ENCODE results near the gene HHATL. TPM values are rescaled to one million over a fixed set of nuclear protein-coding genes. Genes with fewer than 3 reads are reported as not detected.

Gene HHATL
- total RNA-seq, 3 donors from 2014 or later: 0.70 TPM; not detected in 2

GRCh38 chr3:42688487-42689420, 13.8 kb downstream of the HHATL start:
- TF ChIP-seq, protein P1, sequence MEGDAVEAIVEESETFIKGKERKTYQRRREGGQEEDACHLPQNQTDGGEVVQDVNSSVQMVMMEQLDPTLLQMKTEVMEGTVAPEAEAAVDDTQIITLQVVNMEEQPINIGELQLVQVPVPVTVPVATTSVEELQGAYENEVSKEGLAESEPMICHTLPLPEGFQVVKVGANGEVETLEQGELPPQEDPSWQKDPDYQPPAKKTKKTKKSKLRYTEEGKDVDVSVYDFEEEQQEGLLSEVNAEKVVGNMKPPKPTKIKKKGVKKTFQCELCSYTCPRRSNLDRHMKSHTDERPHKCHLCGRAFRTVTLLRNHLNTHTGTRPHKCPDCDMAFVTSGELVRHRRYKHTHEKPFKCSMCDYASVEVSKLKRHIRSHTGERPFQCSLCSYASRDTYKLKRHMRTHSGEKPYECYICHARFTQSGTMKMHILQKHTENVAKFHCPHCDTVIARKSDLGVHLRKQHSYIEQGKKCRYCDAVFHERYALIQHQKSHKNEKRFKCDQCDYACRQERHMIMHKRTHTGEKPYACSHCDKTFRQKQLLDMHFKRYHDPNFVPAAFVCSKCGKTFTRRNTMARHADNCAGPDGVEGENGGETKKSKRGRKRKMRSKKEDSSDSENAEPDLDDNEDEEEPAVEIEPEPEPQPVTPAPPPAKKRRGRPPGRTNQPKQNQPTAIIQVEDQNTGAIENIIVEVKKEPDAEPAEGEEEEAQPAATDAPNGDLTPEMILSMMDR (IDR thresholded peaks at IDR 0.05): no peak
- no peak for ATAC-seq
- intact Hi-C loops (cut with DNase I, micrococcal nuclease): no loop called here
- no peaks in the 10 kb centered on the region for H3K4me1 ChIP-seq (ENCODE audit: low read depth)
- peak in 1 of 3 donors; percentile 27 for DNase-seq
- no peaks in the 10 kb centered on the region for H3K9me3 ChIP-seq
- H3K4me3 ChIP-seq: no peak overlapping the region
- no peaks in the 10 kb centered on the region for H3K36me3 ChIP-seq (ENCODE audit: low read depth)

DNA sequence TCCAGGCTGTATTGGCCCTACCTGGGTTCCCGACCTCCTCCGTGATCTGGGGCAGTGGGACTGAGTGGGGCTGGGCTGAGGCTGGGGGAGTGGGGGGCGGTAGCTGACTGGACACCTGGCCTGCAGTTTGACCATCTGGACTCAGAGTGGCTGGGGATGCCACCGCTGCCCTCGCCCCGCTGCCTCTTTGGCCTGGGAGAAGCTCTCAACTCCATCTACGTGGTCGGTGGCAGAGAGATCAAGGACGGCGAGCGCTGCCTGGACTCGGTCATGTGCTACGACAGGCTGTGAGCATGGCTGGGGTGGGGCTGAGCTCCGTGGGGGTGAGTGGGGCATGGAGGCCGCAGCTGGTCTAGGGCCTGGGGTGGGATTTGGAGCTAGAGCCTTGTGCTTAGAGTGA, 14.6 kb downstream of the HHATL start:
- intact Hi-C loops (cut with DNase I, micrococcal nuclease): no loop called here
- Histone ChIP-seq H3K4me3 (no peak overlapping the region), H3K36me3 (ENCODE audit: low read depth) (no peaks in the 10 kb centered on the region), H3K4me1 (ENCODE audit: low read depth) (no peaks in the 10 kb centered on the region), H3K9me3 (no peaks in the 10 kb centered on the region)
- DNase-seq: peak in 1 of 3 donors; percentile 46
- no peak for ATAC-seq
- TF ChIP-seq, protein P1 (IDR thresholded peaks at IDR 0.05): no peak

DNA sequence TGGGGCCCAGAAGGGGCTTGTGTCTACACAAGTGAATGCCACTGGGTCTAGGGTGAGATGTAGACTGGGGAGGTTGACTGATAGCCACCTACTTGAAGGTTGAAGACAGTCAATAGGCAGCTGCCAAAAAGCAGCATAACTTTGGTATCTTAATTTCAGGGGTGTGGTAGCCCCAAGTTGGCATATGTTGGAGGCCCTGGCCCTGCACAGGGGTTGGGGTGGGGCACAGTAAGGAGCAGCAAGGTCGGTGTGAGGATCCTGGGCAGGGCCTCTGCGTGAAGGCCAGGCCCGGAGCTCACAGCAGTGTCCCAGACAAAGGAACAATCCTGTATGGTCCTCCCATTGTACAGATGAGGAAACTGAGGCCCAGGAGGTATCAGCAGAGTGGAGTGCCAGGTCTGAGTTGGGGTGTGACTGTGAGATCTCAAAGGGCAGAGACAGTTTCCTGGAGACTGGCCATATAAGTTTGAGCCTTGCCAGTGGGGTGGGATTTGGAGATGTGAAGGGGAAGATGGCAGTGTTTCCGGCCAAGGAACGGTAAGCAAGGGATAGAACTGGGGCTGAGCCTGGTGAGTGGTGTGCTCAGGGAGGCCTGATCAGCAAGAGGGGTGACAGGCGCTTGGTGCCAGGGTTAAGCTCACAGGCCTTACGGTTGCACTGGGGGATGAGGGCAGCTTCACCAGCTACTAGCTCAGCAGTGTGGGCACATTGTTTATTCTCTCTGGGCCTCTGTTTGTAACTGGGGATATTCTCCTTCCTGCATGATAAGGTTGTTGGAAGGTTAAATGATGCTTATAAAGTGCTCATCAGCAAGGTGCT, 15.6 kb downstream of the HHATL start:
- TF ChIP-seq, protein P1 (IDR thresholded peaks at IDR 0.05): no peak
- no peaks in the 10 kb centered on the region for H3K9me3 ChIP-seq
- intact Hi-C loops (cut with DNase I, micrococcal nuclease): no loop called here
- DNase-seq (peak in 1 of 3 donors; percentile 16), ATAC-seq (no peak)
- no peaks in the 10 kb centered on the region for H3K4me1 ChIP-seq (ENCODE audit: low read depth)
- no peaks in the 10 kb centered on the region for H3K36me3 ChIP-seq (ENCODE audit: low read depth)
- no peak overlapping the region for H3K4me3 ChIP-seq

DNA sequence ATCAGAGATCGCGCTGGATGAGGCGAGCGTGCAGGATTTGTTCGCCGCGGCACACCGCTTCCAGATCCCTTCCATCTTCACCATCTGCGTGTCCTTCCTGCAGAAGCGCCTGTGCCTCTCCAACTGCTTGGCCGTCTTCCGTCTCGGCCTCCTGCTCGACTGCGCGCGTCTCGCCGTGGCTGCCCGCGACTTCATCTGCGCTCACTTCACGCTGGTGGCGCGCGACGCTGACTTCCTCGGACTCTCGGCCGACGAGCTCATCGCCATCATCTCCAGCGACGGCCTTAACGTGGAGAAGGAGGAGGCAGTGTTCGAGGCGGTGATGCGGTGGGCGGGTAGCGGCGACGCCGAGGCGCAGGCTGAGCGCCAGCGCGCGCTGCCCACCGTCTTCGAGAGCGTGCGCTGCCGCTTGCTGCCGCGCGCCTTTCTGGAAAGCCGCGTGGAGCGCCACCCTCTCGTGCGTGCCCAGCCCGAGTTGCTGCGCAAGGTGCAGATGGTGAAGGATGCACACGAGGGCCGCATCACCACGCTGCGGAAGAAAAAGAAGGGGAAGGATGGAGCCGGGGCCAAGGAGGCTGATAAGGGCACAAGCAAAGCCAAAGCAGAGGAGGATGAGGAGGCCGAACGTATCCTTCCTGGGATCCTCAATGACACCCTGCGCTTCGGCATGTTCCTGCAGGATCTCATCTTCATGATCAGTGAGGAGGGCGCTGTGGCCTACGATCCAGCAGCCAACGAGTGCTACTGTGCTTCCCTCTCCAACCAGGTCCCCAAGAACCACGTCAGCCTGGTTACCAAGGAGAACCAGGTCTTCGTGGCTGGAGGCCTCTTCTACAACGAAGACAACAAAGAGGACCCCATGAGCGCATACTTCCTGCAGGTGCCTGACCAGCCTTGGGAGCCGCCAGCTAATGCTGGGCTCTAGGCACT, 16.4 kb downstream of the HHATL start:
- H3K9me3 ChIP-seq: no peaks in the 10 kb centered on the region
- no peak overlapping the region for H3K4me3 ChIP-seq
- TF ChIP-seq, protein P1 (IDR thresholded peaks at IDR 0.05): no peak
- ATAC-seq (no peak), DNase-seq (peak in 1 of 3 donors; percentile 12)
- H3K36me3 ChIP-seq (ENCODE audit: low read depth): no peaks in the 10 kb centered on the region
- intact Hi-C loops (cut with DNase I, micrococcal nuclease): no loop called here
- no peaks in the 10 kb centered on the region for H3K4me1 ChIP-seq (ENCODE audit: low read depth)

DNA sequence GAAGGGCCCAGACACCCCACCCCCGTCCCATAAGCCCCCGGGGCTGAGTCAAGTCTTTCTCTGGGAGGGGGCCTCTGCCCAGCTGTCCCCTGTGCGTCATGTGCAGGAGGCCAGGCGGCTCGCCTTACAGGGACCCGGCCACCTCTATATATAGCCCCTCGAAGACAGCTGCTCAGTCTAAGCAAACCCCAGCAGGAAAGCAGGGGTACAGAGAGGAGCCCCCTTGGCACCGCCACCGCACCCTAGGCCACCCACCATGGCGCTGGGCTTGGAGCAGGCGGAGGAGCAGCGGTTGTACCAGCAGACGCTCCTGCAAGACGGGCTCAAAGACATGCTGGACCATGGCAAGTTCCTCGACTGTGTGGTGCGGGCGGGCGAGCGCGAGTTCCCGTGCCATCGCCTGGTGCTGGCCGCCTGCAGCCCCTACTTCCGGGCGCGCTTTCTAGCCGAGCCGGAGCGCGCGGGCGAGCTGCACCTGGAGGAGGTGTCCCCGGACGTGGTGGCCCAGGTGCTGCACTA, 17.2 kb downstream of the HHATL start, which contains the start of gene KLHL40:
Gene KLHL40, plus strand, starts transcription at position 175 of the 519 bp plus-strand sequence. Its CDS starts 82 bp downstream, at position 257.
- TF ChIP-seq, protein P1 (IDR thresholded peaks at IDR 0.05): no peak
- no peak within 1 kb of the TSS for H3K4me3 ChIP-seq

More for the DNA sequence above, 17.2 kb downstream of the HHATL start, which contains the start of gene KLHL40:
- Histone ChIP-seq H3K9me3 (no peaks in the 10 kb centered on the region), H3K4me1 (ENCODE audit: low read depth) (no peaks in the 10 kb centered on the region), H3K36me3 (ENCODE audit: low read depth) (no peaks in the 10 kb centered on the region)
- intact Hi-C loops (cut with DNase I, micrococcal nuclease): no loop called here
- DNase-seq (peak in 2 of 3 donors; percentile 15 to 40), ATAC-seq (no peak)

Data from mucosa of descending colon (tissue), 3 donors.